ENCODE measurements around the gene FICD.
"Not testable (repeated sequence)": the region's sequence is repeated elsewhere in the genome, so short reads cannot be mapped to it uniquely, and the experiment has no call there.

FICD gene

GRCh38 chr12:108538616-108539195 lies 23.6 kb downstream of the FICD start:
- no peak for DNase-seq

- no peak for DNase-seq
Observed at GRCh38 chr12:108542320-108542719, 27.2 kb downstream of the FICD start.

GRCh38 chr12:108543652-108544051 lies 28.6 kb downstream of the FICD start:
- DNase-seq, result no peak

GRCh38 chr12:108547686-108548085 lies 32.6 kb downstream of the FICD start:
- no peak for DNase-seq

- DNase-seq, result no peak
Observed at GRCh38 chr12:108548954-108549521, 34.0 kb downstream of the FICD start.

GRCh38 chr12:108551535-108551934 lies 36.5 kb downstream of the FICD start:
- no peak for DNase-seq

GRCh38 chr12:108553799-108554198 lies 38.7 kb downstream of the FICD start:
- DNase-seq, result no peak

GRCh38 chr12:108555383-108555782 lies 40.3 kb downstream of the FICD start:
- not testable (repeated sequence) for DNase-seq

GRCh38 chr12:108559007-108559655 lies 44.1 kb downstream of the FICD start:
- DNase-seq, result no peak

GRCh38 chr12:108559748-108560147 lies 44.7 kb downstream of the FICD start:
- peak; percentile 33 for DNase-seq

- peak; percentile 32 for DNase-seq
Observed at GRCh38 chr12:108560321-108560721, 45.2 kb downstream of the FICD start.

GRCh38 chr12:108560752-108561719 lies 46.0 kb downstream of the FICD start, which contains the start of gene SART3:
Gene SART3 (minus strand): TSS chr12:108561173. CDS start chr12:108561154, 19 bp downstream.
- peak; percentile 98 for DNase-seq

GRCh38 chr12:108561852-108562347 lies 46.8 kb downstream of the FICD start:
- DNase-seq, result no peak

- peak; percentile 97 for DNase-seq
Observed at GRCh38 chr12:108562348-108563135, 47.5 kb downstream of the FICD start, which contains the start of gene ISCU. Gene ISCU (plus strand): TSS chr12:108562596. CDS start chr12:108562623, 27 bp downstream.

GRCh38 chr12:108563136-108563803 lies 48.2 kb downstream of the FICD start:
- peak; percentile 96 for DNase-seq

GRCh38 chr12:108563804-108564151 lies 48.7 kb downstream of the FICD start:
- no peak for DNase-seq

GRCh38 chr12:108564724-108565123 lies 49.6 kb downstream of the FICD start:
- peak; percentile 93 for DNase-seq

GRCh38 chr12:108565146-108565545 lies 50.1 kb downstream of the FICD start:
- DNase-seq, result no peak

GRCh38 chr12:108565976-108566375 lies 50.9 kb downstream of the FICD start:
- peak; percentile 85 for DNase-seq

- no peak for DNase-seq
Observed at GRCh38 chr12:108566452-108566851, 51.4 kb downstream of the FICD start.
